NCI-H510A treated with DMSO at 0.1 percent for 48 hours (cell line): ENCODE results near the gene VASH1.

Experiments used
- DNase-seq: peaks from one replicate; lab custom pipeline; 2025; lab: John Stamatoyannopoulos, UW

The VASH1 gene

DNA sequence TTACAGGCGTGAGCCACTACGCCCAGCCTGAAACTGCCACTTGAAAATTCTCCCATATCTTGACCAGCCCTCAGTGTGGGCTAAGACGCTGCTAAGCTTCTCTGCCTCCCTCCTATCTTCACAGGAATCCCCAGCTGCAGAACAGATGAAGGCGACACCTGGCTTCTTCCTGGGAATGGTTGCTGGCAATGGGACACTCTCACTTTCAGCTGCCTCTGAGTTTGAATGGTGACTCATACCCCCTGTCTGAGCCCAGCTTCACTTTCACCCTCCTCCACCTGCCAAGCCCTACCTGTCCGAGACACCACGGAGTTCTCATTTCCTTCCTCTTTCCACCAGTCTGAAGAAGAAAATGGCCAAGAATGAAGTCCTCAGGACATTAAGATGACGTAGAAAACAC, 18.3 kb upstream of the VASH1 start:
- no peak for DNase-seq

DNA sequence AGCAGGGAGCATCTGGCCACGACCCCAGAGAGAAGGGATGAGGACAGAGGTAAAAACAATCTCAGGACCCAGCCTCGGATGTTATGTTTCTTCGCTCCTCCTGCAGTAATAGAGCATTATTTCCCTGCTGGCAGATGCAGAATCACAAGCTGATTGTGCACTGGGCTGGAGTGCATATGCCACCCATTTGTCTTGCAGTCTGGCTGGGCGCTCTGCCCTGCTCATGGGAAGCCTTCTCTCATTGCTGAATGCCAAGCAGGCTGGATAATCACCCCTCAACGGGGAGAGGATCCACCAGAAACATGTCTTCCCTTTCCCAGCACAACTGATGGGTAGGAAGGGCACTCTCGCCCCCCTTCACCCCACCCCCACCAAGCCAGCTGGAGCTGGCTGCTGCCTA, 8.5 kb upstream of the VASH1 start:
- no peak for DNase-seq

DNA sequence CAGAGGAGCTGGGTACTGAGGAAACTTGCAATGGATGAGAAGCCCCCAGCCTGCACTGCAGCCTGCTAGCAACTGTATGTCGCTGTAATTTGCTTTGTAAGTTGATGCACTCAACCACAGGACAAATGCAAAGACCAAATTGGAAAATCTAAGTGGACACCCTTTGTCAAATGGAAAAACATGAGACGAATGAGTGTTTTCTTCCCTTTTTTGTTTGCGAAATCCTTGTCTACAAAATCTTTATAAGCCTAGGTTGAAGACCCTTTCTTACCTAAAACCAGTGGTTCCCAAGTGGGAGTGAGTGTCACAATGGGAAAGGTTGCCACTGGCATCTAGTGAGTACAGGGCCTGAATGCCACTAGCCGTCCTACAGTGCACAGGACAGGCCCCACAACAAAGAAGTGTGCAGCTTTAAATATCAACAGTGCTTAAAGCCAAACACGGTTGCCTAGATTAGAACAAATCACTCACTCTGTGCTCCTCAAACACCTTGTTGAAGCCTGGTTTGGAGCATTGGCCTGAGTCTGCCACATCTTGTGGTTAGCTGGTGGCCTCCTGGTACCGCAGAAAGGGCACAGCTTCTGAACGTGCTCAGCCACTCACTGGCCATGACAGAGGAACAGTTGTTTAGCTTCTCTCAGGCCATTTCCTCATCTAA, 7.6 kb upstream of the VASH1 start:
- no peak for DNase-seq

DNA sequence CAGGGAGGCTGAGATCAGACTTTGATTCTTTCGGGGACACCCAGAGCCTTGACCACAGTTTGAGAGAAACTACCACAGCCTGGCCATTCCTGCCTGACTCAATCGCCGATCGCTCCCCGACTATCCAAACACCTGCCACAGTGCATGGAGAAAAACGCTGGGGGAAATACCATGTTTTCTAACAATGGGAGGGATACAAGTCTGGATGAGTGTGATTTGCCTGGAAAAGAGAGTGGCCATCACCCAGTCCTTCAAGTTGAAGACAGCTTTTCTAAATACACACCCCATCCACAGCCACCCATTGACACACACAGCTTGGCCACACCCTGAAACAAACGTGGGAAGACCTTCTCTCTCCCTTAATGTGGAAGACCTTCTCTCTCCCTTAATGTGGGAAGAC, 6.7 kb upstream of the VASH1 start:
- DNase-seq: no peak

DNA sequence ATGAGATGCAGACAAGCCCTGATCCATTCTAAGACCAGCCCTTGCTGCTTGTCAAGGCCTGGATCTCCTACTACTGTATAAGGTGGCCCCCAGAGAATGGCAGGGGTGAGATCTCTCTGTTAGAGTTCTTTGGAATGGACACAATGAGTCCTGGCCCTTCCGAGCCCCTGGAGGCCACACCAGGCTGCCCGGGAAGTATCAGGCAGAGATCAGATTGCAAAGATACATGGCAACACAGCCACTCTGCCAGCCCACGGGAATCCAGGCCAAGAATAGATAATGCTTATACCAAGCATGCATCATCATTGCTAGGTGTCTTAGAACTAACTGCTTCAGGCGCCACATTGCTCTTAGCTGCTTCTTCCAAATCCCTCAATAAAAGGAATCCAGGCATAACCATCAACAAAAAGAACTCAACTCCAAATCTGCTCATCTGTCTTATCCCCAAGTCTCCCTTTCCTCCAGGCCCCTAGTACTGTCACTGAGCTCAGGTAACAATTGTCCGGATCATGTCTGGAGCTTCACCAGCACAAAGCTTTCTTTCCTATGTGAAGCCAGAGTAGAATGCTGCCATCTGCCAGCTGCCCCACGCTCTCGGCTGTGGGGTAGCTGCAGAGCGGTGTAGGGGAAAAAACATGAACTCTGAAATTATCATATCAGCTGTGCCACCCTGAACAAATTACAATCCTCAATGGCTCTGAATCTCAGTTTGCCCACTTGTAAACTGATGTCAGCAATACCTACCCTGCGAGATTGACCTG, 5.5 kb upstream of the VASH1 start:
- no peak for DNase-seq

DNA sequence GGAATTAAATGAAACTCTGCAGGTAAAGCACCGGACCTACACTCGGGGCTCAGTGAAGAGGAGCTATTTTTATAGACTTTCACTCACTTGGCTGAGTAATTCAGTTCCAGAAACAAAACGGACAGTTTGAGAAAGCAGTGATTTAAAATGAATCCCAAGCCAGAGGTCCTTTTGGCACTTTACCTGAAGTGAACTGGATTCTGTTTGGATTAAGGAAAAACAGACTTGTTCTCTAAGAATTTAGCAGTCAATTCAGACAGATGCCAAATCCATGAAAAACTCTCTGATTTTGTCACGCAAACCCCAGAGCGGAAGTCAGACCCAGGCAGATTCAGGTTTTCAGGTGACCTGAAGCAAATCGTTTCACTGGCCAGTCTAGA, 4.9 kb upstream of the VASH1 start:
- DNase-seq: no peak

DNA sequence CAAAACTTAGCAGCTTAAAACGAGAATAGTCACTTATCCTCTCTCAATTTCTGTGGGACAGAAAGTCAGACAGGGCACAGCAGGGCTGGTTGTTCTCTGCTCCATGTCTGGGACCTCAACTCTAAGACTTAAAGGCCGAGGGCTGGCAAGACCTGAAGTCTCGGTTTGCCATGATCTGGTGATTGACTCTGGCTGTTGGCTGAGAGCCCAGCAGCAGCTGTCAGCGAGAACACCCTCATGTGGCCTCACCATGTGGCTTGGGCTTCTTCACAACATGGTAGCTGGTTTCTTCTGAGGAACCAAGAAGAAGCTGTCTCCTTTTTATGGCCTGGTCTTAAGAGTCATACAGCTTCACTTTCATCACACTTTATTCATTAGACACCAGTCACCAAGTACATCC, 1.7 kb upstream of the VASH1 start:
- no peak for DNase-seq

DNA sequence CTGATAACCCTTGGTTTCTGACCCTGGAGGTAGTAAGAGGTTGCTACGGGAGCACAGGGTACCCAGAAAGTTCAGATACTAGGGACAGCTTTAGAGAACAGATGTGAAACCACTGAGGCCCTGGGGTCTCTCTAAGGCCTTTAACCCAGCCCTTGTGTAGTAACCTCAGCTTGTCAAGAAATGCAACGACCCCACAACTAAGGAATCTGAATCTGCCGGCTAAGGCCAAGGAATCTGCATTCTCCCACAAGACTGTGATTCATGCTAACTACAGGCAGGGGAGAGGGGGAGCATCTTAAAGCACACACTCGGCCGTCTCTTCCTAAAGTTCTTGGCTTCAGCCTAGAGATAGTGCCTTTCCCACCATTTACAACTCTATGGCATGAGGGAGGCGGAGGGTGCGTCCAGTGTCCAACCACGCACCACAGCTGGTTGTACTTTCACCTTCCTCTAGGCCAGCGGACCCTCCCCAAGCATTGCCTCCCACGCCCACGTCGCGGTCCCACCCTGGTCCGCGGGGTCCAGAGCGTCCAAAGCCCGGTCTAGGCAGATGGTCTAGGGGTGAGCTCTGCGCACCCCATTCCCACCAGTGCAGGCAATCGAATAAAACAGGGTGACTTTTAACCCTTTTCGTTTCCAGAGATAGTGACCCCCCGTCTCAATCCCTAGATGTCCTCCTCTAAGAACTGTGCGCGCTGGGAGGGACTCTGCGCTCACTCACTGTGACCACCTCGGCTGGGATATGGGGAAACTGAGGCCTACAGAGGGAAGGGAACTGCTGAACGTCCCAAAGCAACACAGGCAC, 735 bp upstream of the VASH1 start:
- no peak for DNase-seq

DNA sequence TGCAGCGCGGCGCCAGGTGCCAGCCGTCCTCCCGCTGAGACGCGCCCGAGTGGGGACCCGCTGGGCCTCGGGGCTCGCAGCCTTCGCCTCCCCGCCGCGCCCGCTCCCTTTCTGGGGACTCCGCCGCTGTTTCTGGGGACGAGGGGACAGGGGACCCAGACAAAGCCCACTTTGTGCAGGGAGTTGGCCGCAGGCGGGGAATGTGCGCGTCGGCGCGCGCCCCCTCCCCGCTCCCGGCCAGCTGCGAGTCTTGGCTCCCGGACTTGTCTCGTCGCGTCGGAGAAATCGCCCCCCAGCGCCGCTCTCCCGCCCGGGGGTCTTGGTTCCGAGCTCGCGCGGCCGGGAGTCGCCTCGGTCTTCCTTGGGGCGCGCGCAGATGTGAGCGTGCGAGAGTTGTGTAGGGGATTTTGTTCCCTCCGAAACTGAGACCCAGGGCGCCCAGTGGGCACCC, 717 bp downstream of the VASH1 start:
- DNase-seq: no peak

DNA sequence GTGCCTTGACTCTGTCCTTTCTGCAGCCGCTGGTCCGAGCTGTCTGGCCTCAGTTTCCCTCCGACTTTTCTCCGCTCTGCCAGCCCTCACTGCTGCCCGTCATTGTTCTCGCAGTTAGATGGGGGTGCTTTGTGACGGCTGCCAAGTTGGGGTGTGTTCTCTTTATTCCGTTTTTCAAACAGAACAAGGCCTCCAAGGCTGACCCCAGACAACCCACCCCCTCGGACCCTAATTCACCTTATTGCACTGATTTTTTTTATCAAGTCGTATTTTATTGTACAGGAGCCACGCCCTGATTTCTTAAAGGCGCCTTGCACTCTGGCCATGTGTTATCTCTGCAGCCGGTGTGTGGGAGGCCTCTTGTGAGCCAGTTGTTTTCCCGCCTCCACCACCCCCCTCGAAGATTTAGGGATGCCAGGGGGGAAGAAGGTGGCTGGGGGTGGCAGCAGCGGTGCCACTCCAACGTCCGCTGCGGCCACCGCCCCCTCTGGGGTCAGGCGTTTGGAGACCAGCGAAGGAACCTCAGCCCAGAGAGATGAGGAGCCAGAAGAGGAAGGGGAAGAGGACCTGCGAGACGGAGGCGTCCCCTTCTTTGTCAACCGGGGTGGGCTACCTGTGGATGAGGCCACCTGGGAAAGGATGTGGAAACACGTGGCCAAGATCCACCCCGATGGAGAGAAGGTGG, 1.3 kb downstream of the VASH1 start:
- DNase-seq: no peak

DNA sequence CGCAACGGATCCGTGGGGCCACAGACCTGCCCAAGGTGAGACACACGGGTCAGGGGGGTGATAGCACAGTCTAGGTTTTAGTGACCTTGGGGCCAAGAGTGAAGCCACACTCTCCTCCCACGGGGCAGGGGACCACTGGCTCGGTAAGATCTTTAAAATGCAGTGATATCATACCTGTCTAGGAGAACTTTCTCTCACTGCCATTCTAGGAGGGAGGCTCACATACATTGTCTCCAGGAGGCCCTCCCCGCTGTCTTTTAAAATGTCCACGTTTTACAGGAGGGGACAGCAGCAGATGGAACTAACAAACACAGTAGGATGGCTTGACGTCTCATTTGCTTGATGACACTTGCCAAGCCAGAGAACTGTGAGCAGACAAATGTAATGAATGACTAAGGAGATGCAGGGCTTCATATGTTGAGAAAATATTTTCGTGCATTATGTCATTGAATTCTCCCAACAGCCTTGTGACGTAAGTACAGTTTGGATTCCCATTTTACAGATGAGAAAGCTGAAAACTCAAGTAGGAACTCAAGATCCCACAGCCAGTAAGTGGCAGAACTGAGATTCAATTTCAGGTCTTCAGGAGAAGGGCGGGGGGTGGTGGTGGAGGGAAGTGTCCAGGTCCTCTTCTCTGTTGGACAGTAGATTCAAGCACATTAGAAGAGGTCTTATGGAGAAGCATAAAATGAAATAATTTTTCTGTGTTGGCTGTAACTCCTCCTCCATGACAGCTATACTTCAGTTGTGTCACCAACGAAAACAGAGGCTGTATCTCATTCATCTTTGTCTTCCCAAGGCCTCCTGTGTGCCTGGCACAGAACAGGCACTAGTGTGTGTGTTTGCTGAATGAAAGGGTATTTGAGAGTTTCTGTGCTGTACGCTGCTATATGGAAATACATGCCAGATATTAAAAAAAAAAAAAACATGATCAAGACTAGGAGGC, 2.1 kb downstream of the VASH1 start:
- DNase-seq: no peak

DNA sequence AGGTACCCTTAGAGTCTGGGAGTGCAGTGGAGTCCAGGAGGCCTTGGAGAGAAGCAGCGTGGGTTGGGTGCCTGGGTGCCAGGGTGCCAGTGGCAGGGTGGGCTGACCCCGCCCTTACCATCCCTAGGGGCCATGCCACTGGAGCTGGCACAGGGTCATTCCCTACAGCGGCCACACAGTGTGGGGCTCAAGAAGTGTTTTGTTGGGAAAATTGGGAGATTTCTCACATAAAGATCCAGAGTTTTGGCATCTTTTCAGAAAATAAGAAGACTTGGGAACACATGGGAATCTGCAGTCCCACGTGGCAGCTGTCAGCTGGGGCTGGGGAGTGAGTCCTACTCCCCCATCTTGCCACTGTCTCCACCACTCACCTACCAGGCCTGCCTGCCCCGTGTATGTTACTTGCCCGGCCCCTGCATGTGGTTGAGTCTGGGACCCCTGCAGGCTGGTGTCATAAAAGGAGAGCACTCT, 4.2 kb downstream of the VASH1 start:
- no peak for DNase-seq

DNA sequence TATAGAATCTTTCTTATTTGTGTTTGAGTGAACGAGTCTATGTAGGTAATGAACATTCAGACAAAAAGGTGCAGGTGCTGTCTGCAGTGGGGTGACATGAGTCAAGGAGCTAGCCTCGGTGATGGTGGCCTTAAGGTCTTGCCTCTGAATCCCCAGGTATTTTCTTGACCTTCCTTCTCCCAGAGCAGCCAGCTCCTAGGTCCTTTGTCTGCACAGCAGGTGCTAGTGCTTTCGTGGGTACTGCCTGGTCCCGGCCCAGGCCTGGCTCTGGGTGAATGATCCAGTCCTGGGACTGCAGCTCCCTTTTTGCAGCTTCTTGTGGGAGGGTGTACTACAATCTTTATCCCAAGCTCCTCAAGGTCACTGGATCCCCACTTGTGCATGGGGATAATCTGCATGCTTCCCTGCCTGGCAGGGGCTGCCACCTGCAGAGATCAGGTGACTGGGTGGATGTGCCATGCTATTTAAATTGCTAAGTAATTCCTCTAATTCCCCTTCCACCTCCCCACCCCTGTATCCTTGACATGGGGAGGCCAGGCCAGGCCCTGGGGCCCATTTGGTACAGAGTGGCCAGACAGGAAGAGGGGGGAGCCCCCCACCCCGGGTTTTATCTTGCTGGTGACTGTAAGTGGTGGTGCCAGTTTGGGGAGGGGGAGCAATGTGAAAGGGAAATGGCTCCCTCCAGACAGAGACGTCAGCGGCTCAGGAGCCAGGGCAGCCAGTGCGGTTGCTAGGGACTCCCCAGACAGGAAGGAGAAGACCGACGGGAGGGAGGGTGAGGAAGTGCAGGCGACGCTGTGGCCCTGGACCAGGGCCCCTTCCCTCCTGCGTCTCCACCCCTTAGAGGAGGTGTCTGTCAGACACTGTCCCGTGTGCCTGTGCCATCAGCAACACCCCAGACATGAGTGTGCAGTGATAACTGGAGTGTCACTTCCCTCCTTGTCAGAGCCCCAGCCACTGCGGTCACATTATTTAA, 6.7 kb downstream of the VASH1 start:
- peak; percentile 35 for DNase-seq

DNA sequence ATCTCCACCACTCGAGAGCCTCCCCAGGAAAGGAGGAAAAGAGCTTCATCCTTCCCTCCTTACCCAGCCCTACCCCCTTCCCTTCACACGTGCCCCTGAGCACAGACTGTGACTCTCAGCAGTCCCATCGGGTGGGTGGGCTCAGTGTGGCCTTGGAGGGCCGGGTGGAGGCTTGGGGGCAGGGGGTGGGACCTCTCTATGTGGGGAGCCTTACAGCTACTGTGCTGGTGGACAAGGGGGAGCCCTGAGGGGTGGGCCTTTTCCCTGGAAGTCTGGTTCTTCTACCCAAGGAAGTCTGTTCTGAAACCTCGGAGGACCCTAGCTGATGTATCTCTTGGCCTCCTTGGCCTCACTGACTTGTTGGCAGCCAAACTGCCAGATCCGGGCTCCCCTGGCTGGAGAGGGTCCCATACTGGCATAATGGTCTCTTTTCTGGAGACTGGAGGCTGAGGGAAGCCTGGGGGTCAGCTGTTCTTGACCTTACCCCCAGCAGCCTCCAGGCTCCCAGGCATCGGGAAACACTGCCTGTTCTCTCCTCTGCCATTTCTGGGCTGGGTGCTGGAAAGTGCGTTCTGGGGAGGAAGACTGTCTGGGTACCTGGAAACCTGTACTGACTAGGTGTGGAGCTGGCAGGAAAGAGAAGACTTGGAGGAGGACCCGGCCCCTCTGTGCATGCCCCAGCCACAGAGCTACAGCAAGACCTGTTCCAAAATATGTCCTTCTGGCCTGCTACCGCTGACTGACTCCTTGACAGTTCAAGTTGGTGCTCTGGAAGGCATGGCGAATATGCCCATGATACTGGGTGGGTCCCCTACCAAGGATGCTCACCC, 7.6 kb downstream of the VASH1 start:
- DNase-seq: no peak

DNA sequence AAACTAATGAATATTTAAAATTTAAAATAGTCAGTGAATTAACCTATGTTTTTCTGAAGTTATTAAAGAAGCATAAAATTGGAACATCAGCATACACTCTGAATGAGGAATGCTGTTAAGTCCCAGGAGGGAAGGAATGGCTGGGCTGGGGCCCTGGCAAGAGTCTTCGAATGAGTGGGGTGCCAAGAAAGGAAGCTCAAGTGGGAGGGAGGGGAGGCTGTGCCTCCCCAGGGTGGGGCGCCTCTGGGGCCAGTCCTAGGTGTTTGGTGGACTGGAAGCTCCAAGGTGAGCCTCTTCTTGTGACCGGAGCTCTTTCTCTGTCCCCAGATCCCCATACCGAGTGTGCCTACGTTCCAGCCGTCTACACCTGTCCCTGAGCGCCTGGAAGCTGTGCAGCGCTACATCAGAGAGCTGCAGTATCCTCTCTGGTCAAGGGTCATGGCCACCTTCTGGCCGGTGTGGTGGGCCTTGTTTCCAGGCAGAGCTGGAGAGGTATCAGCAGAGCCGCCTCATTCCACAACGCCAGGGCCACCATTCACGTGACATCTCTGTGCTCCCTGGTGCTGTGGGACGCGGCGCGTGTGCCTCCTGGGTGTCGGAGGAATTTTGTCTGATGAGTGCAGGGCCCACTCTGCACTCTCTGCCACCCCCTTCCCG, 8.5 kb downstream of the VASH1 start:
- no peak for DNase-seq

DNA sequence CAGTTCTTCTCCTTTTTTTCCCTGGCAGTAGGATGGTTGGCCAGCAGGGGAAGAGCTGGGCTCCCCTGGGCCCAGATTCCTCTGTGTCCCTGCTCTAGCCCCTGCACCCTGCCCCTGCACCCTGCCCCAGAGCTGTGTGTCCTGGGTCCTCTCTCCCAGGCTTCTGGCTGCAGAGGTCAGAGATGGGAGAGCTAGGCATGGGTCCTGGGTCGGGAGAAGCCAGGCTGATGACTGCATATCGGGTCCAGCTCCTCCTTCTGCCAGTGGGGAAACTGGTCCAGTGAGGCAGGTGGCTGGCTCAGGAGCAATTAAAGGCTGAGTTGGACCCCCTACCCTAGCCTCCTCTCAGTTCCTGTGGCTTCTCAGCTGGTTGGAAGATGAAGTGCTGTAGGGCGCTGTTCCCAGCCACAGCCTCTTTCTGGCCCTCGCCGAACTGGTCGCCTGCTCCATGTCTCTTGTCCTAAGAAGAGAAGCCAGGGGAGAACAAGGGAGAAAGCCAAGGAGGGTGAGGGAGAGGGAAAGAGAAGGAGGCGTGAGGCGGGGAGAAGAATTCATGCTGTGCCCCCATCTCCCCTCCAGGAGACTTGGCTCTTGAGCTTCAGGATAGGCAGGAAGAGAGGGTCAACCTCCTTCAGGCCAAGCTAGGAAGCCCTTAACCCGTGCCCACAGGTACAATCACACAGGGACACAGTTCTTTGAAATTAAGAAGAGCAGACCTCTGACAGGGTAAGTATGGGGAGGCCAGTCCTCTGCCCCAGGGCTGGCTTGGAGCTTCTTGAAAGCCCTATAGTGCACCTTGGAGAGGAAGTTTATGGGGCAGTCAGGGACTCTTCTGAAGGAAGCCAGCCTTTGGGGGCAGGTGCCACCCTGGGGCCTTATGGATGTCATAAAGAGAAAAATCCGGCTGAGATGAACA, 9.5 kb downstream of the VASH1 start:
- no peak for DNase-seq

DNA sequence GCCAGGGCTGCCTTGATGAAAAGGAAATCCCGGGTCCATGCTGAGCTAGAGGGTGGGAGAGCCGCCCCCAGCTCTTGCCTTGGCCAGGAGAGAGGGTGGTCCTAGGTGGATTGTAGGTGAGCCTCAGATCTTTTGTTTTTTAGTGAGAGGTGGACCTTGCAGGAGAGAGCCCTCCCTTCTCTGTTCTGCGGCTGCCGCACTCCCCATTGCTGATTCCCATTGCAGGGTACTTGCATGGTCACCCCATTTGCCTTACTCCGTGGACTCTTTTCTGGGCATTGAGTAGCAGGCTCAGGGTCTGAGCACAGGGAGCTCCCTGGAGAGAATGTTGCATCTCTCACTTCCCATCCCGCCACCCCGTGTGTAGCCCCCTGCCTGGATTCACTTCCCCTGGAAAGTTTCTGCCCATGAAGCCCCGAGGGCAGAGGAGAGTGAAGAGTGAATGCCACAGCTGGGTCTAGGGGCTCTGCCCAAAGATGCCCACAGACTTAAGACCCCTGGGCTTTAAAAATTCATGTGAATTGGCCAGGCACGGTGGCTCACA, 10.2 kb downstream of the VASH1 start:
- DNase-seq: no peak
